GM18909 (cell line): Measurements from ENCODE around the gene FAM217B.

Experiments
- ATAC-seq: cut with Tn5 transposase; IDR thresholded peaks from one replicate; pipeline ENCODE4 v1.9.1; 2021; ENCODE audit warnings: mild to moderate bottlenecking; ENCODE audit not compliant: unreplicated experiment, poor library complexity

FAM217B gene

GRCh38 chr20:59940129-59940955 lies at the start of gene FAM217B, which contains the start of gene PPP1R3D:
Gene FAM217B (plus strand): TSS chr20:59940389. CDS start chr20:59943944, 3,555 bp downstream.
Gene PPP1R3D (minus strand): TSS chr20:59940305. CDS start chr20:59939931, 374 bp downstream.
- peak; percentile 93 for ATAC-seq

- no peak for ATAC-seq
Observed at GRCh38 chr20:59891581-59891980, 48.6 kb upstream of the FAM217B start.

- no peak for ATAC-seq
Observed at GRCh38 chr20:59895908-59896307, 44.3 kb upstream of the FAM217B start.

GRCh38 chr20:59902470-59902869 lies 37.7 kb upstream of the FAM217B start:
- ATAC-seq: no peak

- no peak for ATAC-seq
Observed at GRCh38 chr20:59903621-59904020, 36.6 kb upstream of the FAM217B start.

- no peak for ATAC-seq
Observed at GRCh38 chr20:59908855-59909254, 31.3 kb upstream of the FAM217B start.

GRCh38 chr20:59911041-59911440 lies 29.1 kb upstream of the FAM217B start:
- ATAC-seq: no peak

- ATAC-seq: no peak
Observed at GRCh38 chr20:59912609-59913008, 27.6 kb upstream of the FAM217B start.

GRCh38 chr20:59920944-59921343 lies 19.2 kb upstream of the FAM217B start:
- ATAC-seq: no peak

GRCh38 chr20:59923514-59923913 lies 16.7 kb upstream of the FAM217B start:
- no peak for ATAC-seq

- ATAC-seq: no peak
Observed at GRCh38 chr20:59925359-59925758, 14.8 kb upstream of the FAM217B start.

GRCh38 chr20:59925899-59926298 lies 14.3 kb upstream of the FAM217B start:
- no peak for ATAC-seq

- no peak for ATAC-seq
Observed at GRCh38 chr20:59931511-59932312, 8.5 kb upstream of the FAM217B start.

- no peak for ATAC-seq
Observed at GRCh38 chr20:59932616-59933295, 7.4 kb upstream of the FAM217B start.

GRCh38 chr20:59933296-59933848 lies 6.8 kb upstream of the FAM217B start, which contains the start of gene SYCP2:
Gene SYCP2 (minus strand): TSS chr20:59933637. CDS start chr20:59922413, 11,224 bp downstream.
- peak; percentile 33 for ATAC-seq

GRCh38 chr20:59933849-59934585 lies 6.2 kb upstream of the FAM217B start:
- peak; percentile 85 for ATAC-seq

- ATAC-seq: no peak
Observed at GRCh38 chr20:59935457-59936185, 4.6 kb upstream of the FAM217B start.

GRCh38 chr20:59936409-59936808 lies 3.8 kb upstream of the FAM217B start:
- no peak for ATAC-seq

GRCh38 chr20:59937150-59937549 lies 3.0 kb upstream of the FAM217B start:
- no peak for ATAC-seq
